Activated T-cell treated with anti-CD3 and anti-CD28 coated beads for 24 hours (primary cell): ENCODE results near the gene DERA.
"Not testable (repeated sequence)": the region's sequence is repeated elsewhere in the genome, so short reads cannot be mapped to it uniquely, and the experiment has no call there.

Experiments used
- DNase-seq: peaks from one replicate; pipeline ENCODE4 v3.0.0-alpha.2; 2020; ENCODE audit warnings: low read depth

The DERA gene

DNA sequence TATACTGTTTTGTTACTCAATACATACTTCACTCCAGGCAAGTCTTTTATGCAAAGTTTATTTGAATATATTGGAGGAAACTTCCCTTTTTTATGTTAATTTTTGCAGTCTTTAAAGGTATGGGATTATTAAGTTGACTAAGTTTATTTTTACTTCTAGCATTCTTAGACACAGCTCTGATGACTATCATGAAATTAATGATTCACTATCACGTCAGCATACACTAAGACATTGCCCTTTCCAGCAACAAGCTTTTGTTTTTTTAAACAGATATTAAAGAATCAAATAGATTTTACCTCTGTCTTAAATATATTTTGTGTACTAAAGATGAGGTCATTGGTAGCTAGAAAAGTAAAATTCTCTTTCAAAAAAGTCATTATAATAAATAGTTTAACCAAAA is 52.1 kb downstream of the DERA start:
- DNase-seq, result no peak

DNA sequence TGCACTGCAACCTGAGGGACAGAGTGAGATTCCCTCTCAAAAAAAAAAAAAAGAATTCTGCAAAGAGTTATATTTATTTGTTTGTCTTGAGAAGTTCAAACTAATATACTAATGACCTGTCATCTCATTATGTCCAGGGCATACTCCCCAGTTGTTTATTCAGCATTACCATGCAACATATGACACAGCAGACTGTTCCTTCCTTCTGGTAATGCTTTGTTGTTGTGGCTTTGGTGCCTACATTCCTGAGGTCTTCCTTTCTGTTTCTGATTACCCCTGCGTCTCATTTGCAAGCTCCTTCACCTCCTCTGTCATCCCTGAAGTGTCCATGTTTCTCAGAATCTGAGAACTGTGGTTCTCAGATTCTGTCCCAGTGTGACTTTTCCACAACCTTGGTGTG is 55.3 kb downstream of the DERA start:
- DNase-seq, result no peak

GRCh38 chr12:15967053-15967452 is 55.9 kb downstream of the DERA start:
- not testable (repeated sequence) for DNase-seq

DNA sequence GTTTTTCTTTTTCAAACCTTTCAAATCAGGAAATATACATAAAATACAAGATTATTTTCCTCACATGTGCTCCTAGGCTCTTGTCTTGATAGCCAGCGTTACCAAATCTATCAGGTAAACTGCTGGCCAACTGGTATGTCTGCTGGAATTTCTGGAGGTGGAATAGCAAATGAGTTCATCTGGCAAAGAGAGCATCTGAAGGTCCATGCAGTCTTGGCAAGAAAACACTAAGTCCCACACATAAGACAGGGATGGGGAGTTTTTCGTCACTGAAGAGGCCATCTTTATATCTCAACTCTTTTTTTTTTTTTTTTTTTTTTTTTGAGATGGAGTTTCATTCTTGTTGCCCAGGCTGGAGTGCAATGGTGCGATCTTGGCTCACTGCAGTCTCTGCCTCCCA is 60.1 kb downstream of the DERA start:
- no peak for DNase-seq

DNA sequence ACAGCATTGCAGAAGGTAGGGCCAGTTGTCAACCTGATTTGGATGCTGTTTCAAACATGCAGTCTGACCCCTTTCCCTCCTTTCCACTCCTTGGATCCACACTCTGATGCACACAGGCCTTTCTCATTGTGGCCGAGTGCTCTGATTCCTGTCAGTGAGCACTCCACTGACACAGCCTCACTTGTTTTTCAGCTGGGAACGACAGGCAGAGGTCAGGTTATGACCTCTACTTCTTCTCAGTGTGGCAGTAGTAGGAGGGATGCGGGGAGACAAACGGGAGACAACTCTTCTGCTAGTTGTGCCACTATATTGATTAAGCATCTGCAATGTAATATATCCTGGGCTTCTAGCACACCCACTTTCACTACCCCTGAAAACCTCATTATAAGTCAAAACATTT is 61.8 kb downstream of the DERA start:
- no peak for DNase-seq

- no peak for DNase-seq
Measured at GRCh38 chr12:15977999-15978951, 67.1 kb downstream of the DERA start.

DNA sequence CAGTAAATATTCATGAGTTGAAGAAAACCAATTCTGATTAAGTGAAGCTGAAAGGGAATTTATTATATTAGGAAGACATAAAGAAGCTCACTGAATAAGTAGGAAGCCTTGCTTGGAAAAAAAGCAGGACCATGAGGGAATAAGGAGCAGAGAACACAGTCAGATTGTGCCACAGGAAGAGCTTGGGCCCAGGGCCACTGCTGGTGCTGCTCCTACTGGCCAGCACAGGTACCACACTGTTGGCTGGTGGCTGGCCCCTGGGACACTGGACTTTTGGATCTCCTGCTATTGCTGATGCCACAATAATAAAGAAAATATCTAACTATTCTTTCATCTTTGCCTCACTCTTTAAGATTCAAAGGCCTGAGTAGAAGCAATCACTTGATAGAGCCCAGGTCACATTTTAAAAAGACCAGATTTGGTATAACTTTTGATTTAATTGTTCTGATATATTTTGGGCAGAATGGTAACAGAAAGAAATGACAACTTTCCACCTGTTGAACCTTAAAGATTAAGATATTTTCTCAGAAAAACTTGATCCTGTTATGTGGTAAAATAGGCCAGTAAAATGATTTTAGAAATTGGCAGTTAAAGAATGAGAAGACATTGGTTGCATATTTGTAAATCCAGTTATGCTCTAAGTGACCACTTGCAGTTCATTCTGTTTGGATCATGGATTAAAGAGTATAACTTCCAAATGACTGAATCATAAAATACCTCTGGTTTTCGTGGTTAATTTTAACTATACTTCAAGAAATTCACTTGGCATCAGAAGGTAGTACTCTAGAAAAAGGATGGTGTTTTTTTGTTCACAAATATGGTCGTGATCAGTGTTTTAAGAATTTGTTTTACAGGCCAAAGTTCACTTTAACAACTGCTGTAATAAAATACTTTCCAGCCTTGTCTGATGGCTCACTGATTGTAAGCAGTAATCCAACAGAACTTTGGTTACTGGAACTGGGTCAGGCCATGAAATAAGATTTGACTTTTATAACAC is 68.3 kb downstream of the DERA start:
- no peak for DNase-seq

GRCh38 chr12:15982071-15982470 is 70.9 kb downstream of the DERA start:
- DNase-seq, result no peak

- no peak for DNase-seq
Measured at GRCh38 chr12:15982471-15982870, 71.3 kb downstream of the DERA start.

DNA sequence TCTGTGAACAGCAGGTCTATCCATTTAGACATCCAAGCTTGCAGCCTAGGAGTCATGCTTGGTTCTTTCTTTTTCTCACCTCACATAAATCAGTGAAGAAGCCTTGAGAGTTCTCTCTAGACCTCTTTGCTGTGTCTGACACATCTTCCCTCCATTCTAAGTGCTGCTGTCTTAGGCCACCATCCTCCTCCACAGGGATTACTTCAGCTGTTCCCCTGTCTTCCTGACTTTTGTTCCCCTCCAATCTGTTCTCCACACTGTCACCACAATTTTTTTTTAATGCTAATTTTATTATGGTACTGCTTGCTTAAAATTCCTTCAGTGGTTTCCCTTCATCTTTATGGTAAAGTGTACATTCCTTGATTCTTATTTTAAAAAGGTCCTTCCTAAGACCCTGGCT is 71.8 kb downstream of the DERA start:
- DNase-seq, result no peak

DNA sequence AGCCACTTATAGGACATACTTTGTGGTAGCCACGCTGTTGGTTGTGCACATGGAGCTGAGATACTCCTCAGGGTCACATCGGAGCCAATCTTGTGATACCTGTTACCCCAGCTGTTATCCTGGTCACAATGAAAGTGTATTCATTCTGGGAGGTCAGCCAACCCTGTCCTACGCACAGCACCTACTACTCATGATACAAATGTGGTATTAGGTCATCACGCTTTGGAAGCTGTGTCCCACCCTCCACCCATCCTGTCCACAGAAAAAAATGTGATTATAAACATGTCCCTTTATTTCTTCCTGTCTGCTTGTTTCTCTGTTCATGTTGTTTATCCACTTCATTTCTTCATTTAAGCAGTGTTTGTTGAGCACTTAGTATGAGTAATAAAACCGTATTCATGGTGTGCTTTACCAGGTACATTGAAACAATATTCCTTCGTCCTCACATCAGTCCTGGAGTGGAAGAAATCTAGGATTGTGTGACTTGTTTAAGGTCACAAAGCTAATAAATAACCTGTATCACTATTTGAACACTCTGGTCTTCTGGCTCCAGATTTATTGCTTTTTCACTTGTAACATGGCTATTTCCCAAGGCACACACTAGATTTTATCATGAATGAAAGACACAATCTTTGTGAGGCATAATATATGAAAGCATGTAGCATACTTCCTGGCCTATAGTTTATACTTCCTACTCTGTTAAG is 73.1 kb downstream of the DERA start:
- no peak for DNase-seq

GRCh38 chr12:15984963-15985362 is 73.8 kb downstream of the DERA start:
- DNase-seq, result no peak

GRCh38 chr12:15987696-15988095 is 76.6 kb downstream of the DERA start:
- DNase-seq, result no peak

DNA sequence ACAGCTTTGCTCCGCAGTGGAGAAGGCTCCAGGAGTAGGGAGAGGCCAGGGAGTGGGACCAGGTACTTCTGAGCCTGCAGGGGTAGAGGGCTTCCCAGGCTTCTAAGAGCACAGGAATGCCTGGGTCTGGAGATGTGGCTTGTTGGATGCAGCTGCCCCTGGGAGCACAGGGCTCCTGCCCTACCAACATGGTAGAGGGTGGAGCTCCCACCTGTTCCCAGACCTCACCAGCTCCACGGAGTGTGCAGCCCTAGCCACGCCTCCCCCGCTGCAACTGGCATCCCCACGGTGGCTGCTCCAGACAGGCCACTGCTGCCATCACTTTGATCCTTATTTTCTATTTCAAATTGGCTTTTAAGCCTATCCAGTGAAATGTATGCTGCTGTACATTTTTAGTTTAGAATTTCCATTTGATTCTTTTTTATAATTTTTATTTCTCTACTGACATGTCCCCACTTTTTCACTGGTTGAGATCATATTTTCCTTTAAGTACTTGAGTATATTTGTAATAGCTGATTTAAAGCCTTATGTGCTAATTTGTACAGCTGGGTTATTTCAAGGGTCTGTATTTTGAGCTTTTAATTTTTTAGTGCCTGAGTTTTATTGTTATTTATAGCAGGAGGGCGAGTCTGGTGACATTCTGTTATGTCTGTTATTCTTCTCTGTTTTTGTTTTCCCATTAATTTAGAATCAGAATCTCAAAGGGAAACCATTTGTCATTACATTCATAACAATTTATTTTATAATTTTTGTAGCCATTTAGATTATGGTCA is 78.0 kb downstream of the DERA start:
- no peak for DNase-seq

- DNase-seq, result no peak
Measured at GRCh38 chr12:15995801-15996200, 84.7 kb downstream of the DERA start.

DNA sequence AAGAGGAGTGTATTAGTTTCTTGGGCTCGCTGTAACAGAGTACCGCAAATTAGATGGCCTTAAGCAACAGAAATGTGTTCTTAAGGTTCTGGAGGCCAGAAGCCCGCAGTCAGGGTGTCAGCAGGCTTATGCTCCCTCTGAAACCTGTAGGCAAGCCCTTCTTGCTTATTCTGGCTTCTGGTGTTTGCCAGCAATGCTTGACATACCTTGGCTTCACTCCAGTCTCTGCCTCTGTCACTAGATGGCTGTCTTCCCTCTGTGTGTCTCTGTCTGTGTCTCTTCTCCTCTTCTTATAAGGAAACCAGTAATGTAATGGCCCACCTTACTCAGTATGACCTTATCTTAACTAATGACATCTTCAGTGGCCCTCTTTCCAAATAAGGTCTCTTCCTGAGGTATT is 85.1 kb downstream of the DERA start:
- DNase-seq, result no peak

DNA sequence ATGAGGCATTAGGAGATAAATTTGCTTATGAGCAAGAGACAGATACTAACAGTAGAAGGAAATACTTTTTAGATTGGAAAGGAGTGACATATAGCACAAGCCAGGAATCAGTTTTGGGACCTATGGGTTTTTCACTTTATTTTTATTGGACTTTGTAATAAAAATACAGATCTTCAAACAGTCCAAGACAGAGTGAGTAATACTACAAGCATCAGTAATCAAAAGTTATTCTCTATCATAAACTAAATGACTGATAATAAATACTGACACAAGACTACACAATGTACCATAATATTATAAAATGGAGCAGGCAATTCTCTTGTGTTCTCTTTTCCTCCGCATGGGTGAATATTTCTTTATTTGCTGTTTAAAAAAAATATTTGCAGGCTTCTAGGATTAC is 85.8 kb downstream of the DERA start:
- no peak for DNase-seq

- no peak for DNase-seq
Measured at GRCh38 chr12:15997910-15998309, 86.8 kb downstream of the DERA start.

- DNase-seq, result no peak
Measured at GRCh38 chr12:16002880-16003279, 91.7 kb downstream of the DERA start.

- no peak for DNase-seq
Measured at GRCh38 chr12:16003460-16003859, 92.3 kb downstream of the DERA start.

DNA sequence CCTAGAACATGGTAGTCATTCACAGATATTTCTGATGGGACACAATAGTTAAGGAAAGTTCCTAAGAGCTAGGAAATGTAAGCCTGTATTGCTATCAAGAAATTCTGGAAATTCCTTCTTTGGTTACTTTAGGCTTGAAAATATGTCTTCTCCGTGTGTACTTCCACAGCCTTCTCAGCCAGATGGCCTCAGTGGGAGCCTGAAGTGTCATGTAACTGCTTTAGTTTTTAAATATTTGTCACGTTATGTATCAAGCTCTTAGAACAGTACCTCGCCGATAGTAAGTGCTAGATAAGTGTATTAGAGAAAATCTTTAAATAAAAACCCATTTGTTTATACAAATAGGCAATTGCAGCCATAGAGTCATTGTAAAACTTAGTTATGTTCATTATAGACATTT is 95.6 kb downstream of the DERA start:
- no peak for DNase-seq
